HG03439 (cell line): Measurements from ENCODE around the gene PPP1R27.

Source experiments
- ATAC-seq: cut with Tn5 transposase; IDR thresholded peaks from one replicate; pipeline ENCODE4 v1.9.1; 2021; ENCODE audit warnings: mild to moderate bottlenecking, moderate library complexity; ENCODE audit not compliant: unreplicated experiment

Gene PPP1R27

DNA sequence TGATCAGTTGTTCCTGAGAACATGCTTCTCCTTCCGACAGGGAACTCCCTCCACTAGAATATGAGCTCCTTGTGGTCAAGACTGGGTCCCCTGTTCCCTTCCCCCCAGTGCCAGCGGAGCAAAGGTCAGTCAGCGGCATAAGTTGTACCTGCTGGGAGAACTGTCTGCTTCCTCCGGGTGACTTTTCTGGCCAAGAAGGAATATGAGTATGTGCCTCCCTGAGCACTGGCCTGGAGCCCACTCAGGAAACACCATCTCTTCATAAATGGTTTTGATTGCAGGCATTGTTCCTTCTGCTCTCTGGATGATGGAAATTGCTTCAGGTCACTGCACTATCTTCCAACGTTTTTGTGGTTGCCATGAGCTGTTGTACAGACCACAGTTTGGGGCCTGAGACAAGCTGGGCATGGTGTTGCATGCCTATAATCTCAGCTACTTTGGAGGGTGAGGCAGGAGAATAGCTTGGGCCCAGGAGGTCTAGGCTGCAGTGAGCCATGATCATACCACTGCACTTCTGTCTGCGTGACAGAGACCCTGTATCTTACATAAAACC, 28.3 kb upstream of the PPP1R27 start:
- ATAC-seq = no peak

DNA sequence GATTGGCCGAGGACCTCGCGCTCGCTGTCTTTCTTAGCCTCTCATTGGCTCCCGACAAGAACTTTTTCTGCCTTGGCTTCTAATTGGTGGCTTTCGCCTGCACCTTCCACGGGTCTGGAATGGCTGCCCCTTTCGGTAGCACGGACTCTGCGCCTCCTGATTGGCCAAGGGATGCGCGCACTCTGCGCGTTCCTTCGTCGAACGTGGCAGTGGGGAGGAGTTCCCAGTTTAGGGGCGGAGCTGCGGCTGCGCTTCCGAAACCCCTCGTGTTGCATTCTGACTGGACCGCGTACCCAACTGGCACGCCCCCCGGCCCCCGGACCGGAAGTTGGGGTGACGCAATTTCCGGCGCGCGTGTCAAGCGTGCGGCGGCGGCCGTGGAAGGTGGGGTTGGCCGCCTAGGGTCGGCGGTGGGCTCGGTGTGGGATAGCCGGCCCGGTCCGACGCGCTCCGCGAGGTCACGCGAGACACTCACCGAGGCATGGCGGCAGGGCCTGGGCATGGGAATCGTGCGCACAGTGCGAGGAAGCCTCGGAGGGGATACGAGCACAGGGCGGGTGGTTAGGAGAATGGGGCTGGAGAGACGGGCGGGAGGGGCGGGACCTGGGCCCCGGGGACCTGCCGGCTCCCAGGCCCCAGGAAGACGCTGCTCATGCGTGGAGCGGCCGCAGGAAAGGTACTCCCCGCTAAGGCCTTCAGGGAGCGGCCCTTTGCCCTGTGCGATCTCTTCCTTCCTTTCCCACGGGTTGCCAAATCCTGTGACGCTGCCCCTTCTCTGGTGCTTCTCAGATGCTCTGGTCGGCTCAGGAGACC, 26.1 kb upstream of the PPP1R27 start:
- peak; percentile 78 for ATAC-seq

DNA sequence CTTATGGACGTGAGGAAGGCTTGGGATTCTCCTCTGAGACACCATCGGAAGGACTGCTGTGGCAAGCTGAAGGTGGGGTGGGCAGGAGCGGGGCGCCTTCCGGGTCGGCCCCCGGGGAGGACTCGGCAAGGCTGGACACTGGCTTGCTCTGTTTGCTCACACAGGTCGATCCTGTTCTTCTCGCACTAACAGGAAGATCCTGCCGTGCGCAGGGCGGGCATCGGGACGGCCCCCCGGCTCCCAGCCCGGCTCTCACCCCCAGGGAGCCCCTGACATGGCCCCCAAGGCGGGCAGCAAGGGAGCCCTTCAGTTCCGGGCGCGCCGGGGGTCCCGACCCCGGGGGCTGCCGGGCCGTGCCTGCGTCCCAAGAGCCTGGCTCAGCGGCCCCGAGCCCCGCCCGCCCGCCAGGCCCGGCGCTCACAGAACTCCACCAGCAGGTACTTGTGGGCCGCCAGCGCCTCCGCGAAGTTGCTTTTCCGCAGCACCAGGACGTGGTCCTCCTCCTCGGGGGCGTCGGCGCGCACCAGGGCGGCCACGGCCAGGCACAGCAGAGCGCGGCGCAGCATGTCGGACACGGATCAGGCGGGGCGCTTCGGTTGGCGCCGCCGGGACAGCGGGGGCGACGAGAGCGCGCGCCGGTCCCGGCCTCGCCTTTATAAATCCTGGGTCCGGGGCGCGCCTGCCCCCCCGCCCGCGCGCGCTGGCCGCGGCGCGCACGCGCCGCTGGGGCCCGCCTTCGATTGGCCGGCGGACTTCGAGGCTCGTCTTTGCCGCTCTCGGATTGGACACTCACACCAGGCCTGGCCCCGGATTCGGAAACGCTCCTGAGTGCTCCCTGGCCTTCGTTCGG, 25.3 kb upstream of the PPP1R27 start, which contains the start of gene P4HB:
P4HB (minus strand) TSS at position 630 of the 850 bp plus-strand sequence; CDS start at position 566, 64 bp downstream.
- peak; percentile 10 for ATAC-seq

DNA sequence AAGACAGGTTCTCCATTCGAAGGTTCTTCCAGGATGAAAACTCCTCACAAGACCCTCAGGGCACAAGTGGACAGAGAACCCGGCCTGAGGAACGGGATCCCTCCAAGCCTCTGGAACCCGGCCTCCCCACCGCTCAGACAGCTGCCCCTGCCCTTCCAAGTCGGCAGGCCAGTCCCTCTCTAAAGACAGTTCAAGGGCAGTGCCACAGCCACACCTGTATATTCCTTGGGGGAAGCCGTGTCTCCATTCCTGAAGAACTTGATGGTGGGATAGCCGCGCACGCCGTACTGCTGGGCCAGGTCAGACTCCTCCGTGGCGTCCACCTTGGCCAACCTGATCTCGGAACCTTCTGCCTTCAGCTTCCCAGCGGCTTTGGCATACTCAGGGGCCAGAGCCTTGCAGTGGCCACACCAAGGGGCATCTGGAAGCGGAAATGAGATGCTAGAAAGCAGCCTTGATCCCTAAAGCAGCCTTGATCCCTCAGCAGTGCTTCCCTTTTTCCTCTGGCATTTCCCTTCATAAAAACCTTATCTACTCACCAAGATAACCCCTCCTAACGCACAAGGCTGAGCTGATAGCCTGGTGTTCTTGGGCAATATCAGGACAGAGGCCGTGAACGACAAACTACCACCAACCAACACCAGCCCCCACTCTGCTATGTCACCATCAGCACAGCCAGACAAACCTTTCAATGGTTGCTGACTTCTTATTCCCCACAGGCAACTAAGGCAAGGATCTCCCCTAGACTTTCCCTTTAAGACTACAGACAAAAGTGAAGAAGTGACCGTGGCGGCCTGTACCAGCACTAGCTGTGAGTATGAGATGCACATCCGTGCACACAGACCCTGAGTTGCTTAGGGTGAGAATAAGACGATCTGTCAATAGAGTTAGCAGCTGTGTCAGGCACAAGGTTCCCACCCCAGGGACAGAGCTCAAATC, 24.4 kb upstream of the PPP1R27 start:
- no peak for ATAC-seq

- no peak for ATAC-seq
Observed at GRCh38 chr17:81858170-81858966, 23.5 kb upstream of the PPP1R27 start.

GRCh38 chr17:81854974-81855774, 20.3 kb upstream of the PPP1R27 start:
- no peak for ATAC-seq

GRCh38 chr17:81852237-81852636, 17.4 kb upstream of the PPP1R27 start:
- ATAC-seq = no peak

DNA sequence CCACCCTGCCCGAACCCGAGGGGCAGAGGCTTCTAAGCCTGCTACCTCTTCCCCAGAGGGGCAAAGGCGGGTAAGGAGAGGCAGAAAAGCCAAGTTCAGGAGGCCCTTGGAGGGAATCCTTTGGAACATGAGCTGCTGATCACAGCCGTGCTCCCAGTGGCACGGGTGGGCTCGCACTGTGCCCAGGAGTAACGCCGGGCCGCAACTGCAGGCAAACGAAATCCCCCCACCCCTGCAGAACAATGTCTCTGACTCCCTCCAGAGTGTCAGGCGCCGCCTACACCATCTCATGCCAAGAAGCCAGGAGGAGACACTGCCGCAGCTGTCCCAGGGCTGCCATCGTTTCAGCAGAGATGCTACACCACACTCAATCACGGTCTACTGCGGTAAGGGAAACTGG, 16.6 kb upstream of the PPP1R27 start:
- no peak for ATAC-seq

DNA sequence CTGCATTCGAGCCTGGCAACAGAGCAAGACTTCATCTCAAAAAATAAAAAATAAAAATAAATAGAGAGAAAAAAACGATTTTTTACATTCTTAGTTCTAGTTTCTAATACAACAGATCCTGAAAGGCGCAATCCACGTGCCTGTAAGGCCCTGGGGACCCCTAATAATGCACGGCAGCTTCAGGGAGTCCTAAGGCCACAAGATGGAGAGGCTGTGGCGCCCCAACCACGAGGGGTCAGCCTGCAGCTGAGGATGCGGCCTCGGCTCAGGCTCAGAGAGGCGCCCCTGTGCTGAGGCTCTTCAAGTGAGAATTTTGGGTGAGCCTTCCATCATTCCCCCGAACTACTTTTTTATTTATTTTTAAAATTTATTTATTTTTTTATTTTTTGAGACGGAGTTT, 14.6 kb upstream of the PPP1R27 start:
- ATAC-seq = no peak

GRCh38 chr17:81846743-81847689, 12.2 kb upstream of the PPP1R27 start:
- ATAC-seq = no peak

- no peak for ATAC-seq
Observed at GRCh38 chr17:81845881-81846742, 11.3 kb upstream of the PPP1R27 start.

DNA sequence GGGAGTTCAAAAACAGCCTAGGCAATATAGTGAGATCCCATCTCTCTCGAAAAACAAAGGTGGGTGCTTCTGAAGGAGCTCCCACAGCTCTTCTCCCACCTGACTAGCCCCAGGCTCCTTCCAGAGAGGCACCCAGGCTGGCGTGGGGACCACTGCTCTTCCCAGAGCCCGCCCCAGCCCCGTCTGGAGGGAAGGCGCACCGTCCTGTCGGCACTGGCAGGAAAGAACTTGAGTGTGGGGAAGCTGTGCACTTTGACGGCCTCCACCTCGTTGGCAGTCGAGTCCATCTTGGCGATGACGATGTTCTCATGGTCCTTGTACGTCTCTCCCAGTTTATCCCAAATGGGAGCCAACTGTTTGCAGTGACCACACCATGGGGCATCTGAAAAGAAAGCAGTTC, 10.5 kb upstream of the PPP1R27 start:
- no peak for ATAC-seq

DNA sequence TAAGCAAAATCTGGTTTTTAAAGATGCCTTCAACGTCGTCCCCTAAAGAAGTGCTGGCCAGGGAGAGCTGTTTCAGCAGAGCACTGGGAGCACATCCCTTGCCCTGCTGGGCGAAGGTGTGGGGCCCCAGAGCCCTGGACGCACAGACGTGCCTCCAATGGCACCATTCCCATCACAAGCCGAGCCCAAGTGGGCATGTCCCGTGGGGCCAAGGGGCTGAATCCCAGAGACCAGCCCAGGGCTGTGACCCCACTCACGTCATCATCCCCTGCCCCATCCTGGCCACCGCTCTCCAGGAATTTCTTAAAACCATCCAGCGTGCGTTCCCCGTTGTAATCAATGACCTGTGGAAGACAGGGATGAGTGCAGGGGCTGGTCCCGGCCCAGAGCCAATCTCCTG, 10.0 kb upstream of the PPP1R27 start:
- ATAC-seq = no peak

- ATAC-seq = no peak
Observed at GRCh38 chr17:81844327-81844851, 9.5 kb upstream of the PPP1R27 start.

GRCh38 chr17:81843713-81844326, 9.0 kb upstream of the PPP1R27 start:
- ATAC-seq = no peak
